Panc1 (cell line): ENCODE measurements around the gene EXT2.

Experiments used
- CTCF ChIP-seq: fragments of 450-650 bp; IDR thresholded peaks from 2 replicates; pipeline ENCODE4 v1.5.1; 2017; ENCODE audit warnings: mild to moderate bottlenecking
- POLR2AphosphoS5 ChIP-seq: IDR thresholded peaks from 2 replicates; pipeline ENCODE4 v1.6.1; 2012; ENCODE audit warnings: mild to moderate bottlenecking, low read depth, low read length, moderate library complexity
- REST ChIP-seq, 2 experiments: IDR thresholded peaks; 2 replicates each; pipeline ENCODE4 v1.6.1; 2011 to 2012; ENCODE audit warnings: low read depth in 2 of 2, control low read depth in 1 of 2, low read length in 1 of 2, mild to moderate bottlenecking in 1 of 2, moderate library complexity in 1 of 2; ENCODE audit not compliant: insufficient read depth in 1 of 2

GRCh38 chr11:44236296-44236695 lies 140.8 kb downstream of the EXT2 start:
- no peak for TF ChIP-seq CTCF
- no peak for TF ChIP-seq REST (IDR thresholded peaks at IDR 0.05; ENCODE audit: insufficient read depth in 1 of 2, low read depth in 2 of 2, low read length in 1 of 2)
- no peak for TF ChIP-seq POLR2AphosphoS5
